ENCODE data around the gene U2SURP. TPM values are rescaled to one million over a fixed set of nuclear protein-coding genes. Genes with fewer than 3 reads are reported as not detected.

Gene U2SURP
- total RNA-seq, 1 experiment from 2014 or later = 168 TPM

- peaks cover 0 to 12% (median 2%) of the 10 kb centered on the region in 3 experiments; a peak in 6 of 7 replicates for H3K36me3 Mint-ChIP-seq (ENCODE audit: insufficient read depth in 1 of 3, low read depth in 3 of 3)
- no peak for DNase-seq
- Histone ChIP-seq H3K79me2 (ENCODE audit: insufficient read depth, low read length) (no peaks in the 10 kb centered on the region), H3K4ac (ENCODE audit: low read depth, low read length) (no peak overlapping the region), H2BK5ac (ENCODE audit: insufficient read length, low read length) (no peak overlapping the region), H2AK5ac (ENCODE audit: insufficient read length, low read length) (no peak overlapping the region), H3K79me1 (ENCODE audit: insufficient read depth, low read depth, low read length, poor library complexity, severe bottlenecking) (no peaks in the 10 kb centered on the region), H4K91ac (ENCODE audit: insufficient read length, low read depth, low read length) (no peak overlapping the region), H2BK20ac (ENCODE audit: low read depth, low read length, poor library complexity, severe bottlenecking) (no peak overlapping the region), H2BK120ac (ENCODE audit: low read depth, low read length, poor library complexity, severe bottlenecking) (no peak overlapping the region), H3K56ac (ENCODE audit: insufficient read length, low read depth, low read length) (no peak overlapping the region), H3K9me3 (ENCODE audit: control insufficient read depth, low read depth, low read length) (no peaks in the 10 kb centered on the region), H4K5ac (ENCODE audit: insufficient read length, low read depth, low read length) (no peak overlapping the region), H3K27me3 (ENCODE audit: insufficient read depth, low read length) (no peaks in the 10 kb centered on the region), H3K14ac (ENCODE audit: insufficient read depth, low read length) (no peak overlapping the region), H4K8ac (replicated peaks; ENCODE audit: insufficient read length, low read depth, low read length) (no peak overlapping the region), H3K18ac (ENCODE audit: insufficient read length, low read depth, low read length) (no peak overlapping the region), H2AFZ (ENCODE audit: low read length) (no peak overlapping the region), H3T11ph (ENCODE audit: low read length) (no peak overlapping the region), H3K4me1 (ENCODE audit: insufficient read depth, low read length) (no peaks in the 10 kb centered on the region), H3K23me2 (ENCODE audit: insufficient read length, low read depth, low read length, poor library complexity, severe bottlenecking) (no peaks in the 10 kb centered on the region), H2BK15ac (ENCODE audit: low read depth, low read length) (no peak overlapping the region), H3K23ac (ENCODE audit: insufficient read length, low read depth, low read length) (no peak overlapping the region), H3K4me2 (ENCODE audit: insufficient read depth, insufficient read length, low read length) (no peak overlapping the region), H4K20me1 (ENCODE audit: control insufficient read depth, insufficient read depth, insufficient read length) (no peaks in the 10 kb centered on the region), H3K27ac (ENCODE audit: insufficient read length, low read depth, low read length) (no peak overlapping the region), H2BK12ac (ENCODE audit: insufficient read length, low read depth, low read length) (no peak overlapping the region), H3K9ac (ENCODE audit: extremely low read depth, insufficient read length, low read length) (no peak overlapping the region)
- H3K4me3 Mint-ChIP-seq = no peak overlapping the region
- no peaks in the 10 kb centered on the region for H3K27me3 Mint-ChIP-seq (ENCODE audit: low read depth)
- no CpG with 5 or more reads among the region's 2 CpGs for WGBS (ENCODE audit: extremely low coverage, insufficient read length, low lambda C conversion rate)
- no peak for TF ChIP-seq CTCF (conservative IDR thresholded peaks at IDR 0.05)
- peaks cover 6 to 13% of the 10 kb centered on the region in 2 experiments; a peak in 4 of 5 replicates for H3K9me3 Mint-ChIP-seq
- H3K4me1 Mint-ChIP-seq = peaks cover 0 to 7% of the 10 kb centered on the region in 2 experiments; a peak in 2 of 4 replicates
- H3K27ac Mint-ChIP-seq = no peak overlapping the region
Measured at GRCh38 chr3:143095813-143096212, 94.4 kb downstream of the U2SURP start.

Data from H9 (cell line).